Glutamatergic neuron (in vitro differentiated cells): ENCODE data around the gene ITPRID1. TPM values are rescaled to one million over a fixed set of nuclear protein-coding genes. Genes with fewer than 3 reads are reported as not detected.

ENCODE experiments used
- DNase-seq: peaks from one replicate; pipeline ENCODE4 v3.0.0; 2022
- H3K27ac Mint-ChIP-seq: one replicate; pipeline ENCODE4 v1.8.0; 2020; ENCODE audit warnings: mild to moderate bottlenecking, mixed read lengths, inconsistent platforms; ENCODE audit not compliant: unreplicated experiment
- H3K27me3 Mint-ChIP-seq: one replicate; pipeline ENCODE4 v1.8.0; 2020; ENCODE audit warnings: mild to moderate bottlenecking, moderate library complexity, mixed read lengths, inconsistent platforms; ENCODE audit not compliant: unreplicated experiment
- H3K36me3 Mint-ChIP-seq: one replicate; pipeline ENCODE4 v1.8.0; 2020; ENCODE audit warnings: mild to moderate bottlenecking, mixed read lengths, inconsistent platforms; ENCODE audit not compliant: unreplicated experiment
- H3K4me1 Mint-ChIP-seq: one replicate; pipeline ENCODE4 v1.8.0; 2020; ENCODE audit warnings: mild to moderate bottlenecking, low read depth, mixed read lengths, inconsistent platforms; ENCODE audit not compliant: unreplicated experiment
- H3K4me3 Mint-ChIP-seq: one replicate; pipeline ENCODE4 v1.8.0; 2020; ENCODE audit warnings: mild to moderate bottlenecking, mixed read lengths, inconsistent platforms; ENCODE audit not compliant: unreplicated experiment
- H3K9me3 Mint-ChIP-seq: one replicate; pipeline ENCODE4 v1.8.0; 2020; ENCODE audit warnings: mild to moderate bottlenecking, moderate library complexity, mixed read lengths, inconsistent platforms; ENCODE audit not compliant: unreplicated experiment
- CTCF ChIP-seq: fragments of 200-600 bp; sonication (generic); IDR thresholded peaks from one replicate; pipeline ENCODE4 v1.5.0; 2021; ENCODE audit not compliant: partially characterized antibody, unreplicated experiment
- total RNA-seq: library from RNA; stranded (reverse); fragmentation: NEBNext Ultra II Directional; extraction: Animal tissue kit (Norgen Biotek cat#: 25700); gene quantifications from one replicate; pipeline ENCODE4 v1.2.1, GENCODE V29; 2021; ENCODE audit not compliant: unreplicated experiment

Gene ITPRID1
- total RNA-seq, 1 donor from 2014 or later, result not detected

GRCh38 chr7:31692871-31693270 is 179.0 kb downstream of the ITPRID1 start:
- Mint-ChIP-seq H3K4me1 (peaks cover 60% of the 10 kb centered on the region), H3K36me3 (peaks cover 30% of the 10 kb centered on the region), H3K9me3 (peaks cover 36% of the 10 kb centered on the region), H3K4me3 (peak overlapping the region; percentile 83), H3K27ac (peak overlapping the region; percentile 88), H3K27me3 (peaks cover 31% of the 10 kb centered on the region)
- TF ChIP-seq CTCF, result no peak
- no peak for DNase-seq

GRCh38 chr7:31695859-31696614 is 182.1 kb downstream of the ITPRID1 start:
- Mint-ChIP-seq H3K4me3 (peak overlapping the region; percentile 83), H3K36me3 (peaks cover 43% of the 10 kb centered on the region), H3K27ac (peak overlapping the region; percentile 87), H3K4me1 (peaks cover 74% of the 10 kb centered on the region), H3K27me3 (peaks cover 8% of the 10 kb centered on the region), H3K9me3 (peaks cover 15% of the 10 kb centered on the region)
- DNase-seq, result no peak
- TF ChIP-seq CTCF, result no peak

- Mint-ChIP-seq H3K4me1 (peaks cover 70% of the 10 kb centered on the region), H3K9me3 (peaks cover 16% of the 10 kb centered on the region), H3K4me3 (peak overlapping the region; percentile 85), H3K27me3 (peaks cover 5% of the 10 kb centered on the region), H3K27ac (peak overlapping the region; percentile 31), H3K36me3 (peaks cover 50% of the 10 kb centered on the region)
- DNase-seq, result no peak
- TF ChIP-seq CTCF, result no peak
Measured at GRCh38 chr7:31699050-31699449, 185.2 kb downstream of the ITPRID1 start.

- Mint-ChIP-seq H3K4me1 (peaks cover 49% of the 10 kb centered on the region), H3K36me3 (peaks cover 46% of the 10 kb centered on the region), H3K27ac (peak overlapping the region; percentile 39), H3K27me3 (peaks cover 5% of the 10 kb centered on the region), H3K4me3 (peak overlapping the region; percentile 42), H3K9me3 (peaks cover 16% of the 10 kb centered on the region)
- no peak for TF ChIP-seq CTCF
- no peak for DNase-seq
Measured at GRCh38 chr7:31702354-31702753, 188.5 kb downstream of the ITPRID1 start.

GRCh38 chr7:31705377-31705776 is 191.5 kb downstream of the ITPRID1 start:
- Mint-ChIP-seq H3K9me3 (peaks cover 16% of the 10 kb centered on the region), H3K4me1 (peaks cover 26% of the 10 kb centered on the region), H3K36me3 (peaks cover 21% of the 10 kb centered on the region), H3K27ac (no peak overlapping the region), H3K4me3 (peak overlapping the region; percentile 28), H3K27me3 (peaks cover 11% of the 10 kb centered on the region)
- no peak for TF ChIP-seq CTCF
- no peak for DNase-seq
